ENCODE data around the gene PLEKHM3.

Gene PLEKHM3, protein sequence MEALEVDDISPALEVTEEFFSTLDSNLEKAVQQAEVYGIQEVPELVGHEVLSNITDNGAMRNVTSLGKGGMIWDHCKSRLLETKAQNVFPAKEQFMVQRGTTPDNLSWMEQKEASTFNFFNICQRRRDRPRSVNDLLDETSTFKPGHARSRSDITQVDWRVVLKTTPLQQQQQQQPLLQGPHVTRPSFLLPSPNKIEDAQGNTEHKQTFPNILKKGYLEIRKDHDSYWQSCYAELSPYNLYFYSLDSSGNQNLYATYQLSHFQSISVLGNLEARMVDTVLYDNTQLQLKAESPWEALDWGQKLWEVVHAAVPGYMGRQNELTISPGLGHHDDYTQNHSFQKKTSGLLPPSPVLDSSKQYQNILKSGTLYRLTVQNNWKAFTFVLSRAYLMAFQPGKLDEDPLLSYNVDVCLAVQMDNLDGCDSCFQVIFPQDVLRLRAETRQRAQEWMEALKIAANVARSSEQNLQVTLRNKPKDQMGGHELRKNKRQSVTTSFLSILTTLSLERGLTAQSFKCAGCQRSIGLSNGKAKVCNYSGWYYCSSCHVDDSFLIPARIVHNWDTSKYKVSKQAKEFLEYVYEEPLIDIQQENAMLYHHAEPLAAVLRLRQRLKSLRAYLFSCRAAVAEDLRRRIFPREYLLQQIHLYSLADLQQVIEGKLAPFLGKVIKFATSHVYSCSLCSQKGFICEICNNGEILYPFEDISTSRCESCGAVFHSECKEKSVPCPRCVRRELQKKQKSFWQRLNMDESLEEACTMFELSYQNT

DNA sequence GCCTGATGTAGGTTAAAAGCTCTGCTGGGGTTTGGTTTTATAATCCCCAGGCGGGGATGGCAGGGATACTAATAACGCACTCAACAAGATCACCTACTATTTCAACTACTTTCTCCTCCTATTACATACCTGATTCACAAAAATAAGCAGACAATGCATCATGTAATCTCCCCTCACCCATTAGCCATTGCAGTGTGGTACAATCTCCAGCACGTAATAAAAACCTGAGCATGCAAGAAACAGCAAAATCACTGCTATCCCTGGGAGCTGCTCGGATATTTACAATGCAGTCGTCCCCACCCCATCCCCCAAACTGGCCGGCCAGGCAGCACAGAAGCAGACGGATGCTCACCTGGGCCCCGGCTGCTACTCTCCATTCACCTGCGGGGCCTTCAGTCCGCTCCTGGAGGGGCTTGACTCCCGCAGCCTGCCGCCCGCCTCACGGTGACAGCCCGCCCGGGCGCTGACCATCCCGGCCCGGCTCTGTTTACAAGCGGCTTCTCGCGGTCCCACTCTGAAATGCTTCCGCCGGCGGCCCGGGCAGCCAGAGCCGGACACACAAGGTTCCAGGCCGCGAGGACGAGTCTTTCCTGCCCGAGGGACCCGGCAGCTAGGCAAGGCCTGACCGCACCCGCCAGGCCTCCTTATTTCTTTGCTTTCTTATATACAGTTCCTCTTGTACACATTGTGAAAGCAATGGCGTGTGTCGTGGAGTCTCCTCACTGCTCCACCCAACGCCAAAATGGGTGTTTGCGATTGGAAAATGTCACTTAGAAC lies at the start of gene PLEKHM3:
PLEKHM3 (minus strand) TSS at position 491 of the 777 bp plus-strand sequence. CDS start 23,888 bp downstream, outside the sequence.
- peak; percentile 62 for DNase-seq (ENCODE audit: low spot score)

DNA sequence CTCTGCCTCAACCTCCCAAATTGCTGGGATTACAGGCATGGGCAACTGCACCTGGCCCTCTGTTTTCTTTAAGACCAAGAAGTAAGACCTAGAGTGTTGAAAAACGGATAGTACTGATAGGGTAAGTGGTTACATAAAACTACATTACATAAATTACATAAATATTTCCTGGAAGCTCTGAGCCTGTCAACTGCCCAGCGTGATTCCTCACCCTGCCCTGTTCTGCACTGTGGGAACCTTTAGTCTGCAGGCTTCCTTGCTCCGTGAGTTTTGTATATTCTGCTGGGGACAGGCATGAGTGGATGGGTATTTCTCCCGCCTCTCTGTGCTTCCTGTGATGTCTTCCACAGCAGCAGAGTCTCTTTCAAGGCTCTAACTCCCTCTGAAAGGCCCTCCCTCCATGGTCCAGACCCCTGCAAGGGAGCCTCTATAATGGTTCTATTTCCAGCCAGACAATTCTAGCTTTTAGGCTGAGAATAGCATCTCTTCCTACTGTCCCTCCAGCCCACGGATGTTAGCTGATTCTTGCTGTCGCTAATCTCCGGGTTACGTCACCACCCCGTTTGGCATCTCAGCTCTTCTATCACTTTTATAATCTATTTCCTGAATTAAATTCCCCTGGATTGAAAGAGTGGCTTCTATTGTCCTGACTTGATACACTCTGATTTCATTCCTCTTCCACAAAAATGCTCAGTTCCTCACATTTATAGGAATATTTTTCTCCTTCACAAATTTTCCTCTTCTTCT lies 49.5 kb upstream of the PLEKHM3 start:
- DNase-seq (ENCODE audit: low spot score) = no peak

DNA sequence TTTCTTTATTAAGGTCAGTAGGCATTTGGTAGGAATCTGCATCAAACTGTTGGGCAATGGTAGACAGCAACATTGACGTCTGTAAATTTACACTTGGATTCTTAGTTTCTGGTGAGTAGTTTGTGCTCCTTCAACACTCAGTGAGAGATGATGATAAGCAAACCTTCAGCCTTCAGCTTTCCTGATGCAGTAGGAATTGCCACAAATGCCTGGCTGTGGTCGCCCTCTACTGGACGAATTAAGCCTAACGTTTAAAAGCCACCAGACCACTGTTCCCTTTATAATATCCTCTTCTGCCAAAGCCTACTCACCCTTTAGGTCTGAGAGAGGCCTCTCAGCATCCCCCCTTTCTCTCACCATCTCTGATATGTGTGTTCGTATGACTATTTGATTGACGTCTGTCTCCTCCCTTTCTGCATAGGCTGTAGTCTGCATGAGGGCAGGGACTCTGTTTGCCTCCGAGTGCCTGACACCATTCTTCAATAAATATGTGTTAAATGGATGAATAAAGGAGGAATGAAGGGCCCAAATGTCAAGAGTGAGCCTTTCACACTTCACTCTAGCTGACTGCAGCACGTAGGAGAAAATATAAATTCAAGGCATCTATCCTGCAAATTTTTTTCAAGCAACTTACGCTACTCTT lies 47.0 kb upstream of the PLEKHM3 start:
- DNase-seq (ENCODE audit: low spot score) = peak; percentile 66

DNA sequence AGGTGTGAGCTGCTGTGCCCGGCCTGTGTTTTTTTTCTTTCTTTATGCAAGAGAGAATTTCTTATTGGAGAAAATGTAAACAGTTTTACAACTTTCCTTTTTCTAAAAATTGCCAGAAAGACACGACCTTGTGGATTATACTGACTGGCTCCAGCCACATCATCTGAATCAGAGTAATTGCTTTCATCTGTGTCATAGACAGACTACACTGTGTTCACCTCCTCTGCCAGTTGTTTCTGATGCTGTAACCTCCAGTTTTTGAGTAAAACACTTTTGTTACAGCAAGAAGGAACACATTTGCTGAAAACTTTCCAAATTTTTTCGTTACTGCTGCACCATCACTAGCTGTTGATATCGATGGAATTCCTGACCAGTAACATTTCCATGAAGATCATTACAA lies 43.9 kb upstream of the PLEKHM3 start:
- DNase-seq (ENCODE audit: low spot score) = no peak

DNA sequence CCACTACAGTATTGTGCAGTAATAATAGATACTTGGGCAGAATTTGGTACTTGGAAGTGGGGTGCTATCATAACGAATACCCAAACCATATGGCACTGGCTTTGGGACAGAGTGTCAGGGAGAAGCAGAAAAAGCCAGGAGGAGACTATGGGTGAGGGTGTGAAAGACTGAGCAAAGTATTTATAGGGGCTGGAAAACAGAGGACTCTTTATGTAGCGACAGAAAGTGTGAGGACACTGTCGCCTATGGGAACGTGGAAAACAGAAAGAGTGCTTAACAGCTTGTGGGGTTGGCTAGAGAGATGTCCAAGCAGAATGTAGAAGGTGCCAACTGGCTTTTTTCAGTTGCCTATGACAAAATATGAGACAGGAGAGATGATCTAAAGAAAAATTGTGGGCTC lies 40.7 kb upstream of the PLEKHM3 start:
- no peak for DNase-seq (ENCODE audit: low spot score)

DNA sequence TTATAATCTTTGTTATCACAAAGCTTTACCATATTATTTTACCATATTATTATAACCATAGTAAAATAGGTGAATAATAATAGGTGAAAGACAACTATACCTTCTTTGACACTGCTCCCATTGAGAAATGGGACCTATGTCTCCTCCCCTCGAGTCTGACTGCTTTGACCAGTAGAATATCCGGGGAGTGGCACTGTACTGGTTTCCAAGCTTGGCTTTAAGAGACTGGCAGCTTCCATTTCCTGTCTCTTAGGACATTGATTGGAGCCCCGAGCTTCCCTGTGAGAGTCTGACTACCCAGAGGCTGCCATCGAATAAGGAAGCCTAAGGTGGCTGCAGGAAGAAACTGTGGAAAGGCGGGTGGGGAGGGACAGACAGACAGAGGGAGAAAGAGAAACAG lies 40.1 kb upstream of the PLEKHM3 start:
- DNase-seq (ENCODE audit: low spot score) = no peak

DNA sequence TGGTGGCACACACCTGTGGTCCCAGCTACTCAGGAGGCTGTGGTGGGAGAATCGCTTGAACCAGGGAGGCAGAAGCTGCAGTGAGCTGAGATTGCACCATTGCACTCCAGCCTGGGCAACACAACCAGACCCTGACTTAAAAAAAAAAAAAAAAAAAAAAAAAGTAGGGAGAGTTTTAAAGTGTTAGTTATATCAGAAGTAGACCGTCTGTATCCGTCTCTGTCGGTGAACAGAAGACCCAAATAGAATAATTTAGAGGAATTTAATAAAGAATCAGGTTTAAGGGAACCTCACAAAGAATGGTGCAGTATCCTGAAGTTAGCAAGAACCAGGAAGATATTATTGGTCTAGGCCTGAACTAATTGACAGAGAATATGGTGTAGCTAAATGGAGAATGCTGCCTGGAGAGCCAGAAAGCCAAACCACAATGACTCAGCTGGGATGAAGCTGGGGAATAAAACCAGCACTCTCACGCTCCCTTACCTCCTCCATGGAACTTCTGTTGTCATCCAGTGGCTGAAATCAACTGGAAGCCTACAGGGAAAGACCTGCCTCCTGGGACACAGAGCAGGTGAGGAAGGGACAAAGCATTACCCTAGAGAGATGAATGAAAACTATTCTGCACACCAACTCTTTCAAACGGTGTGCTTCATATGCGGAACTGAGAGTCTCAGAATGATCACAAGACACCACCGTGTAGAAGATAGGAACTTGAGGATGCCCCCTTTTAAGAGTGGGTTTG lies 39.1 kb upstream of the PLEKHM3 start:
- no peak for DNase-seq (ENCODE audit: low spot score)

DNA sequence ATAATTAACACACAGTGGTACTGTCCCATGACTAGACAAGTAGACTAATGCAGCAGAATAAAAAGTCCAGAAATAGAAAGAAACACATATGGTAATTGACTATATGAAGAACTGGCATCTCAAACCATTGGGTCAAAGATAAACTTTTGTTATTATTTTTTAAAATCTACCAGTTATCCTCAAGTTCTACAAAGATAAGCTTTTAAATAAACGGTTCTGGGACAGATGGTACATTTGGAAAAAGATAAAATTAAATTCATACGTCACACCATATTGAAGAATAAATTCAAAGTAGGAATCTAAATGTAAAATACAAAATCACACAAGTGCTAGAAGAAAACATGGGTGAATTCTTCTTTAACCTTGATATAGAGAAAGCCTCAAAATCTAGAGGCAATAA lies 37.6 kb upstream of the PLEKHM3 start:
- no peak for DNase-seq (ENCODE audit: low spot score)

DNA sequence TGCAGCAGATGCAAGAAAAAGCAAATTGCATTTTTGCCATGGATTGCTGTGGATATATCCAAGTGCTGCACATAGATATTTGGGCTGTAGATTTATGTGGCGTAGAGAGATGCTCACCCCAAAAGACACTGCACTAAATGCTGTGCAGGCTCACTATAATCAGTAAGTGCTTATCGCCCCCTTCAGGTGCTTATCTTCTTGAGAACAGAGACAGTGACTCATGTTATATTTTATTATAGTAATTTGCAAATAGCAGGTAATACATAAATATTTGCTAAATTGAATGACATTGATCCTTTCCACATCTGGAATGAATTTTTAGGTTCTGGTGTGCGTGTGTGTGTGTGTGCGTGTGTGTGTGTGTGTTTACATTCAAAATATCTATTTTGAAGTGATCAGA lies 36.8 kb upstream of the PLEKHM3 start:
- no peak for DNase-seq (ENCODE audit: low spot score)

DNA sequence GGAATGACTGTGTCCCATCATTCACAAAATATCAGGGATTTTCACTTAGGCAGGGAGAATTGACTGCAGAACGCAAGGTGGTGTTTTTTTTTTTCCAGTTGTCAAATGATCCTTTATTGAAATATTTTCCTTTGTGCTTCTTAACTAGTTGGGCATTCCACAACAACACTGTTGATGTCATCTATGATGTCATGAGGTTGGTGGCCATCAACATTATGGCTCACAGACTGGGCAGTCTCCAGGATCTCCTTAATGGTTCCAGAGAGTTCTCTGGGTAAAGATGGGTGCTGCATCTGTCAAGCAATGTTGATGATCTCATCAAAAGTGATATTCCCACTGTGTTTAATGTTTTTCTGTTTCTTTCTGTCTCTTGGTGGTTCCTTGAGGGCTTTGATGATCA lies 31.8 kb upstream of the PLEKHM3 start:
- no peak for DNase-seq (ENCODE audit: low spot score)

DNA sequence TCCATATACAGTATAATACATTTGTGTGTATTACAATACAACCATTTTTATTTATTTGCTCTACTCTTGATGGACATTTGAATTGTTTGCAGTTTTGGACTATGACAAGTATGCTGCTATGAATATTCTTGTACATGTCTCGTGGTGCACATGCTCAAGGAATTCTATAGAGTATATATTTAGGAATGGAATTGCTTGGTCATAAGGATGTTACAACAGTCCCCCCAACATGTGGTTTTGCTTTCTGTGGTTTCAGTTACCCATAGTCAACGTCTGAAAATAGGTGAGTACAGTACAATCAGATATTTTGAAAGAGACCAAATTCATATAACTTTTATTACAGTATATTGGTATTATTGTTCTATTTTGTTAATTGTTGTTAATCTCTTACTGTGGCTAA lies 24.1 kb upstream of the PLEKHM3 start:
- no peak for DNase-seq (ENCODE audit: low spot score)

DNA sequence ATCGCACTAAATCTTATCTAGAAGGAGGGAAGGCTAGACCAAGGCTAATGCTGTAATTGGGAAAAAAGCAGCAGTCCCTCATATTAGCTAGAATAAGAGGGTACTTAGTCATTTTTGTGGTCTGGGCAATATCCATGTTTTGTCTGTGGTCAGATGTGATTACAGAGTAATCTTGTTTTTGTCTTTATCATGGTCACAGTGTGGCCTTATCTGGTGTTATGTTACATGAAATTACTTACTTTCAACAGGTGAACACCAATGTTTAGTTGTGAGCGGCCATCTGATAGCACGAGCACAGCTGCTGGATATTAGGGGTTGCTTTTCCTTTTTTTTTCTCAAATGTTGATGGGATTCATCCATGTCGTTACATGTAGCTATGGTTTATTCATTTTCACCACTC lies 23.7 kb upstream of the PLEKHM3 start:
- DNase-seq (ENCODE audit: low spot score) = no peak

DNA sequence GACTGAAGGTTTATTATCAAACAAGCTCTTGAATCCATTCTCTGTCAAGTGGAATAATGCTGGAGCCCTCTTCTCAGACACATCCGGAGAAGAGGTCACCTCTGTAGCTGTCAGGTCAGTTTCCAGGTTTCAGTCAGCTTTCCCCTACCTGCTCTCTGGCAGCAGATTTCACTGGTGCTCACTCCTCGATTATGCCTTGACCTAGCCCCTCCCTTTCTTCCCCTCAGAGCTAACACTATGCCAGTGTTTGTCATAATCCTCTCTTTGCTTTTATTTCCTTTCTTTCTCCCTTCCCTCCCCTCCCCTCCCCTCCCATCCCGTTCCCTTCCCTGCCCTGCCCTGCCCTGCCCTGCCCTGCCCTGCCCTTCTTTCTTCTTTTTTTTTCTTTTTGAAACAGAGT lies 22.5 kb upstream of the PLEKHM3 start:
- DNase-seq (ENCODE audit: low spot score) = no peak

DNA sequence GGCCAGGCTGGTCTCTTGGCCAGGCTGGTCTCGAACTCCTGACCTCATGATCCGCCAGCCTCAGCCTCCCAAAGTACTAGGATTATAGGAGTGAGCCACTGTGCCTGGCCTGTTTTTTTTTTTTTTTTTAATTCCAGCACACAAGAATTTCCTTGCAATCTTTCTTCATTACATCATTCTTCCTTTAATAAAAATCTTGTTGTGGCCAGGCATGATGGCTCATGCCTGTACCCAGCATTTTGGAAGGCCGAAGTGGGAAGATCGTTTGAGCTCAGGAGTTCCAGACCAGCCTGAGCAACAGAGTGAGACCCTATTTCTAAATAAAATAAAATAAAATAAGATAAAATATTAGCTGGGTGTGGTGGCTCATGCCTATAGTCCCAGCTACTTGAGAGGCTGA lies 21.4 kb upstream of the PLEKHM3 start:
- DNase-seq (ENCODE audit: low spot score) = no peak

DNA sequence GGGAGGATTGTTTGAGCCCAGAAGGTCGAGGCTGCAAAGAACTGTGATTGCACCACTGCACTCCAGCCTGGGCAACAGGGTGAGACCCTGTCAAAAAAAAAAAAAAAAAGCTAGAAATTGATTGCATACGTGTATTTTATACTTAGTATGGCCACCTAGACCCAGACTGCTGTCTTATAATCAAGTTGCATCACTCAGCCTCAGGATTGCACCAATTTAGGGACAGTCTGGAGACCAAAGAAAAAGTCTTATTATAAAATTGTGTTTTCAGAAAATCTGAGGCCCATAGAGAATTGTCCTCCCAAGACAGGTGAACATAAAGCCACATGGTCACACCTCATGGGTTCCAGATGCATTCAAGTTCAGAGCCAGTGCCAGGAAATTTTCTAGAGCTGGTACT lies 17.1 kb upstream of the PLEKHM3 start:
- DNase-seq (ENCODE audit: low spot score) = no peak

DNA sequence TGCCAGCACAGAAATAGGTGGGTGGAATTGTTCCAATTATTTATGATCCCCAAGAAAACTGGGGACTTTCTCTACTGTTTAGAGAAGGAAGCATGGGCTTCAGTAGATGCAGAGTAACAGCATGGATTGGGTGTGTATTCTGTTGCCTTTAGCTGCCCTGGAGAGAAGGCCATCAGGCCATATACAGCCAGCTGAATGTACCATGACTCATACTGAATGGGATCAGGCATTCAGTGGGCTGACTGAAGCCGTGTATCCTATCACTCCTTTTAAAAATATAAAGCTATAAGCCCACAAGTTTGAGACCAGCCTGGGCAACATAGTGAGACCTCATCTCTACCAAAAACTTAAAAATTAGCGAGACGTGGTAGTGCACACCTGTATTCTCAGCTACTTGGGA lies 16.7 kb upstream of the PLEKHM3 start:
- peak; percentile 13 for DNase-seq (ENCODE audit: low spot score)

DNA sequence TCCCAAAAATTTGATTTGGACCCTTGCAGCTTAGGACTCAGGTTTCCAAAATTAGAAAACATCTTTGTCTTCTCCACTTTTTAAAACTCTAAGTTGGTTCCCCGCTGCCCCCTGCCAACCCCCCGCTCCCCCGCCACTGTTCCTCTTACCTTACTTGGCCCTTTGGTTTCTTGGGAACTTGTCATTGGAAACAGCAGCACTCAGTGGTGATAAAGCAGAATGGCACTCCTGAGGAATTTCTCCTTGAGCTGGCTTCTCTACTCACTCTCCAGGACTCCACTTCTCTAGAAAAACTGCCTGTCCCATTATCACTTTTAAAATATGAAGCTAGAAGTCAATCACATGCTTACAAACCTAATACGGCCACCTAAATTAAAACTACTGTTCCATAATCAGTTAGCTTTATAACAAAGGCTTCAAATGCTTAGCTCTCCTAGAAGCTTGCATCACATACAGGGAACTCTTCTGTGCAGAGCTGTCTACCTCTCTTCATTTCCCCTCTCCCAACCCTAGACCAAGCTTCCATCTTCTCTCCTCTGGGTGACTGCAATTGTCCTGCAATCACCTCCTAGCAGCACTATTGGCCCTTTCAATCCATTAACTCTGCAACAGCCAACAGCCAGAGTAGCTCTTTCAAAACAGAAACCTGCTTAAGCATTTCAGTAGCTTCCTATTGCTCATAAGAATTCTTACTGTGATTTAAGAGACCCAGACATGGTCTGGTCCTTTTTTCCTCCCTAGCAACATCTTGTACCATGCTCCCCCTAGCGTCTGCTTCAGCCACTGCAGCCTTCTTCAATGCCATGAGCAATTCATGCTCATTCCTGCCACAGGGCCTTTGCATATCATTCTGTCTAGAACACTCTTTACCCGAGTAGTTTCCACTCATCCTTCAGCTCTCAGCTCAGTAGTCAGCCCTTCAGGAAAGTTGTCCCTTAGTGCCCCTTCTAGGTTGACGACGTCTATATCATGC lies 15.2 kb upstream of the PLEKHM3 start:
- DNase-seq (ENCODE audit: low spot score) = peak; percentile 36

DNA sequence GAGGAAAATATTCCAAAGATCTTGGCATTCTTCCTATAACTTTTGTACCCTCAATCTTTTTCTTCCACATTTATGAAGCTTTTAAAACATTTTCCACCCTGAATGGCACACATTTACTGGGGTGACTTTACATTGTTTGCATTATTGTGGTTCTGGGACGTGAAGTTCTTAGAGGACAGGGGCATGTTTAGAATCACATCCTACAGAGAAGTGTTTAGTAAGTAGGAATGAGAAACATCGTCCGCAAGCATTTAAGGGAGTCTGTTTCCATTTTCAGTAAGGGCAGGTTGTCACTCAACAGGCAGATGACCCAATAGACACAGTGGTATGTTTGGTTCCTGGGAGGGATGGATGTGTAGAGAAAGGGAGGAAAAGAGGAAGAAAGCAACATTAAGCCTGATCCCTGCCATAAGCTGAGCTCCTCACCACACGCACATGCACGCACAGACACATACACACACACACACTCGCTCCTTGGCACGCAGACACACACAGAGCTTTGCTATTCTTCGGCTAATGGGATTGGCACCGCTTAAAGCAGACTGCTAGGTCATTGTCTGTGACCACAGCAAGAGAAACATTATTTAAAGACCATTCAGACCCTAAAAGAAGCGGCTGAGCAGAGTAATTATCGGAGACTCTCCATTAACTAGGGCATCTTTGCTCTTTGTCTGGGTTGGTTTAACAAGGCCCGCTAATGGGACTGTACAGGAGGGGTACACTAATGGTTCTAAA lies 14.2 kb upstream of the PLEKHM3 start:
- no peak for DNase-seq (ENCODE audit: low spot score)

Measured in COLO829 (cell line).